ENCODE data around the gene ASMT.
"Not testable (repeated sequence)": the region's sequence is repeated elsewhere in the genome, so short reads cannot be mapped to it uniquely, and the experiment has no call there.

The ASMT gene

DNA sequence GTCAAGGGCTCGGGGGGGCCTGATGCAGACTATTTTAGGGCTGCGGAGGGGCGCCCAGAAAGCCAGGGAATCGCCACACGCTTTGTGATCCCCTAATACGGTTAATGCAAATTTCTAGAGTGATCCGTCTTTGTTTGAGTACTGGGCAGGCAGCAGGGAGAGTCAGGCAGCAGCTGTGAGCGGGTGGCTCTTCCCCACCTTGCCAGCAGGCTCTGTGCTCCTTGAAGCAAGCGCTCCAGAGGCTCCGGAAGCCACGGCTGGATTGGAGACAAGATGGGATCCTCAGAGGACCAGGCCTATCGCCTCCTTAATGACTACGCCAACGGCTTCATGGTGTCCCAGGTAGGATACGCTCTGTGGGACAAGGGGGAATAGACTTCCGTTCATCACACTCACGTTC lies at the start of gene ASMT:
Gene ASMT (plus strand): TSS at position 133 of the 400 bp plus-strand sequence. CDS start 141 bp downstream, at position 274.
- Histone ChIP-seq H3F3A (ENCODE audit: insufficient read depth, low read length) (no peaks in the 10 kb centered on the region), H3K79me2 (ENCODE audit: insufficient read depth, low read length) (no peaks in the 10 kb centered on the region), H3K27ac (ENCODE audit: low read depth, low read length, poor library complexity, severe bottlenecking) (no peak within 1 kb of the TSS), H3K27me3 (ENCODE audit: insufficient read depth, low read length) (no peaks in the 10 kb centered on the region), H4K20me1 (ENCODE audit: insufficient read depth, low read length) (no peaks in the 10 kb centered on the region), H3K9ac (ENCODE audit: low read length) (no peak within 1 kb of the TSS), H2AFZ (ENCODE audit: low read length) (no peak within 1 kb of the TSS), H3K9me3 (ENCODE audit: low read length) (no peaks in the 10 kb centered on the region), H3K4me3 (ENCODE audit: low read depth, low read length, poor library complexity, severe bottlenecking) (no peak within 1 kb of the TSS), H3K36me3 (ENCODE audit: insufficient read depth, low read length) (no peaks in the 10 kb centered on the region; the same call in 1 of the 2 replicates), H3K4me2 (ENCODE audit: low read length) (peak within 1 kb of the TSS; percentile 37; the same call in 1 of the 2 replicates), H3K4me1 (ENCODE audit: insufficient read depth, low read length, severe bottlenecking) (peaks cover 13% of the 10 kb centered on the region), H3K9me2 (ENCODE audit: low read depth, low read length) (no peaks in the 10 kb centered on the region)
- no peak for TF ChIP-seq EZH2 (IDR thresholded peaks at IDR 0.05; ENCODE audit: borderline replicate concordance, low read length)
- TF ChIP-seq, protein P1, sequence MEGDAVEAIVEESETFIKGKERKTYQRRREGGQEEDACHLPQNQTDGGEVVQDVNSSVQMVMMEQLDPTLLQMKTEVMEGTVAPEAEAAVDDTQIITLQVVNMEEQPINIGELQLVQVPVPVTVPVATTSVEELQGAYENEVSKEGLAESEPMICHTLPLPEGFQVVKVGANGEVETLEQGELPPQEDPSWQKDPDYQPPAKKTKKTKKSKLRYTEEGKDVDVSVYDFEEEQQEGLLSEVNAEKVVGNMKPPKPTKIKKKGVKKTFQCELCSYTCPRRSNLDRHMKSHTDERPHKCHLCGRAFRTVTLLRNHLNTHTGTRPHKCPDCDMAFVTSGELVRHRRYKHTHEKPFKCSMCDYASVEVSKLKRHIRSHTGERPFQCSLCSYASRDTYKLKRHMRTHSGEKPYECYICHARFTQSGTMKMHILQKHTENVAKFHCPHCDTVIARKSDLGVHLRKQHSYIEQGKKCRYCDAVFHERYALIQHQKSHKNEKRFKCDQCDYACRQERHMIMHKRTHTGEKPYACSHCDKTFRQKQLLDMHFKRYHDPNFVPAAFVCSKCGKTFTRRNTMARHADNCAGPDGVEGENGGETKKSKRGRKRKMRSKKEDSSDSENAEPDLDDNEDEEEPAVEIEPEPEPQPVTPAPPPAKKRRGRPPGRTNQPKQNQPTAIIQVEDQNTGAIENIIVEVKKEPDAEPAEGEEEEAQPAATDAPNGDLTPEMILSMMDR (IDR thresholded peaks at IDR 0.05; ENCODE audit: low read length) = no peak

- not testable (repeated sequence) for H4K20me1 ChIP-seq (ENCODE audit: insufficient read depth, low read length); H3K36me3 ChIP-seq (ENCODE audit: insufficient read depth, low read length); H3K9me2 ChIP-seq (ENCODE audit: low read depth, low read length); H3F3A ChIP-seq (ENCODE audit: insufficient read depth, low read length); H3K79me2 ChIP-seq (ENCODE audit: insufficient read depth, low read length); H3K9ac ChIP-seq (ENCODE audit: low read length); H3K4me2 ChIP-seq (ENCODE audit: low read length); H3K4me1 ChIP-seq (ENCODE audit: insufficient read depth, low read length, severe bottlenecking); H3K27me3 ChIP-seq (ENCODE audit: insufficient read depth, low read length); H2AFZ ChIP-seq (ENCODE audit: low read length); H3K27ac ChIP-seq (ENCODE audit: low read depth, low read length, poor library complexity, severe bottlenecking); H3K9me3 ChIP-seq (ENCODE audit: low read length); H3K4me3 ChIP-seq (ENCODE audit: low read depth, low read length, poor library complexity, severe bottlenecking)
These were observed 40.7 kb upstream of the ASMT start for GRCh38 chrX:1574181-1574580.

- no peaks in the 10 kb centered on the region for H3K9me2 ChIP-seq (ENCODE audit: low read depth, low read length)
- H3F3A ChIP-seq (ENCODE audit: insufficient read depth, low read length) = peaks cover 4% of the 10 kb centered on the region
- no peaks in the 10 kb centered on the region for H3K79me2 ChIP-seq (ENCODE audit: insufficient read depth, low read length)
- no peaks in the 10 kb centered on the region for H4K20me1 ChIP-seq (ENCODE audit: insufficient read depth, low read length)
- no peaks in the 10 kb centered on the region for H3K9me3 ChIP-seq (ENCODE audit: low read length)
- H3K4me3 ChIP-seq (ENCODE audit: low read depth, low read length, poor library complexity, severe bottlenecking) = no peak overlapping the region
- H3K4me2 ChIP-seq (ENCODE audit: low read length) = no peak overlapping the region
- H3K9ac ChIP-seq (ENCODE audit: low read length) = no peak overlapping the region
- TF ChIP-seq EZH2 (IDR thresholded peaks at IDR 0.05; ENCODE audit: borderline replicate concordance, low read length) = no peak
- TF ChIP-seq, protein P1 (IDR thresholded peaks at IDR 0.05; ENCODE audit: low read length) = no peak
- H2AFZ ChIP-seq (ENCODE audit: low read length) = no peak overlapping the region
- H3K4me1 ChIP-seq (ENCODE audit: insufficient read depth, low read length, severe bottlenecking) = no peaks in the 10 kb centered on the region
- no peaks in the 10 kb centered on the region for H3K27me3 ChIP-seq (ENCODE audit: insufficient read depth, low read length)
- H3K27ac ChIP-seq (ENCODE audit: low read depth, low read length, poor library complexity, severe bottlenecking) = no peak overlapping the region
- no peaks in the 10 kb centered on the region; the same call in 1 of the 2 replicates for H3K36me3 ChIP-seq (ENCODE audit: insufficient read depth, low read length)
These were observed 38.5 kb upstream of the ASMT start for GRCh38 chrX:1576201-1576992.

- no peaks in the 10 kb centered on the region for H3K79me2 ChIP-seq (ENCODE audit: insufficient read depth, low read length)
- no peaks in the 10 kb centered on the region for H4K20me1 ChIP-seq (ENCODE audit: insufficient read depth, low read length)
- no peak overlapping the region for H3K27ac ChIP-seq (ENCODE audit: low read depth, low read length, poor library complexity, severe bottlenecking)
These were observed 37.0 kb upstream of the ASMT start for GRCh38 chrX:1577845-1578244.

More at GRCh38 chrX:1577845-1578244, 37.0 kb upstream of the ASMT start:
- Histone ChIP-seq H3K4me1 (ENCODE audit: insufficient read depth, low read length, severe bottlenecking) (peaks cover 6% of the 10 kb centered on the region), H3K27me3 (ENCODE audit: insufficient read depth, low read length) (no peaks in the 10 kb centered on the region), H3K4me3 (ENCODE audit: low read depth, low read length, poor library complexity, severe bottlenecking) (no peak overlapping the region), H2AFZ (ENCODE audit: low read length) (no peak overlapping the region), H3K9me3 (ENCODE audit: low read length) (no peaks in the 10 kb centered on the region), H3F3A (ENCODE audit: insufficient read depth, low read length) (peaks cover 4% of the 10 kb centered on the region), H3K9ac (ENCODE audit: low read length) (no peak overlapping the region), H3K36me3 (ENCODE audit: insufficient read depth, low read length) (no peaks in the 10 kb centered on the region; the same call in 1 of the 2 replicates), H3K4me2 (ENCODE audit: low read length) (no peak overlapping the region), H3K9me2 (ENCODE audit: low read depth, low read length) (no peaks in the 10 kb centered on the region)
- TF ChIP-seq, protein P1 (IDR thresholded peaks at IDR 0.05; ENCODE audit: low read length) = no peak
- no peak for TF ChIP-seq EZH2 (IDR thresholded peaks at IDR 0.05; ENCODE audit: borderline replicate concordance, low read length)
